Skin of body (tissue), 2 donors: ENCODE data around the gene CABYR. TPM values are rescaled to one million over a fixed set of nuclear protein-coding genes. Genes with fewer than 3 reads are reported as not detected.
A peak's percentile ranks its signal among the peaks of the same experiment; 100 is the strongest.
"Not testable (repeated sequence)": the region's sequence is repeated elsewhere in the genome, so short reads cannot be mapped to it uniquely, and the experiment has no call there.

ENCODE experiments used
- DNase-seq: peaks from one replicate; lab custom pipeline; 2025; lab: John Stamatoyannopoulos, UW
- total RNA-seq: library from RNA; depleted of rRNA; stranded (reverse); fragments of >200 nt; gene quantifications from one replicate; pipeline ENCODE4 v1.2.3, GENCODE V29; 2014

CABYR gene
- total RNA-seq, 1 donor from 2014 or later, result 2.9 TPM

- no peak for DNase-seq
Observed at GRCh38 chr18:24127735-24128134, 11.1 kb upstream of the CABYR start.

GRCh38 chr18:24128700-24129099 is 10.2 kb upstream of the CABYR start:
- DNase-seq, result no peak

- no peak for DNase-seq
Observed at GRCh38 chr18:24130494-24130893, 8.4 kb upstream of the CABYR start.

GRCh38 chr18:24136967-24137373 is 1.9 kb upstream of the CABYR start:
- DNase-seq, result no peak

GRCh38 chr18:24138409-24138788 is 463 bp upstream of the CABYR start:
- no peak for DNase-seq

- no peak for DNase-seq
Observed at GRCh38 chr18:24140697-24141096, 1.8 kb downstream of the CABYR start.

- DNase-seq, result no peak
Observed at GRCh38 chr18:24142376-24142775, 3.5 kb downstream of the CABYR start.

DNA sequence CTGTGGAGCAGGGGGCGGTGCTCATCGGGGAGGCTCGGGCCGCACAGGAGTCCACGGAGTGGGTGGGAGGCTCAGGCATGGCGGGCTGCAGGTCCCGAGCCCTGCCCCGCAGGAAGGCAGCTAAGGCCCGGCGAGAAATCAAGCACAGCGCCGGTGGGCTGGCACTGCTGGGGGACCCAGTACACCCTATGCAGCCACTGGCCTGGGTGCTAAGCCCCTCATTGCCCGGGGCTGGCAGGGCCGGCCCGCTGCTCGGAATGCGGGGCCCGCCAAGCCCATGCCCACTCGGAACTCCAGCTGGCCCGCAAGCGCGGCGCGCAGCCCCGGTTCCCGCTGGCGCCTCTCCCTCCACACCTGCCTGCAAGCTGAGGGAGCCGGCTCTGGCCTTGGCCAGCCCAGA is 10.7 kb downstream of the CABYR start:
- not testable (repeated sequence) for DNase-seq

GRCh38 chr18:24153397-24153796 is 14.5 kb downstream of the CABYR start:
- no peak for DNase-seq

GRCh38 chr18:24157855-24158254 is 19.0 kb downstream of the CABYR start:
- no peak for DNase-seq

DNA sequence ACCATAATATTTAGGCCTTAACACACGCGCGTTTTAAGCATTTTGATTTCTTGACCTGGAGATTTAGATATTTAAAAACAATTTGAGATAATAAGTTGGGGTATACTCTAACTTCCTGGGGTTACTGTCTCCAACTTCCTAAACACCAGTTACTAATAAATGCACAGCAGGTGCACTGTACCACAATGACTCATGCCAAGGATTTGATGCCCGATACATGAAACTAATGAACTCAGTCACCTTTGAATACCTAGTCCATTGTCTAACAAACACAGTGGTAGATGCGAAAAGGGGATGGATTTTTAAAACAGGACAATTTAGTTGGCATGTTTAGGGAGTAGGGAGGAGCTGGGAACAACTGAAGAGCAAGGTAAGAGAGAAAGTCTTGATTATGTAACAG is 21.2 kb downstream of the CABYR start:
- DNase-seq, result no peak

DNA sequence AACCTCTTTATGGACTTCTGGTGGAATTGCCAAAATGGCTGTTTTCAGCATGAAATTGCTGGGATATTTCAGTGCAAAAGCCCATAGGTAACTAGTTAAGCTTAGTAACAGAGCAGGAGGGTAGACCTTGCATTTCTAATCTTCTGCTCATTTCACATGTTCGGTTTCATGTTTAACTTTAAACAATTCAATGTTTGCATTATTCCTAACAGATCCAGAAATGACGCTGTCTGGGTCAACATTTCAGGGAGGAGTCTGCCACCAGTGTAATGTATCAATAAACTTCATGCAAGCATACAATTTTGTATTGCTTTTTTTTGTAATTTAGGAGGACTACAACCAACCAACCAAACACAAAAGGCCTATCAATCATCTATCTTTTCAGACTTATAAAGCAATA is 22.4 kb downstream of the CABYR start:
- DNase-seq, result no peak

DNA sequence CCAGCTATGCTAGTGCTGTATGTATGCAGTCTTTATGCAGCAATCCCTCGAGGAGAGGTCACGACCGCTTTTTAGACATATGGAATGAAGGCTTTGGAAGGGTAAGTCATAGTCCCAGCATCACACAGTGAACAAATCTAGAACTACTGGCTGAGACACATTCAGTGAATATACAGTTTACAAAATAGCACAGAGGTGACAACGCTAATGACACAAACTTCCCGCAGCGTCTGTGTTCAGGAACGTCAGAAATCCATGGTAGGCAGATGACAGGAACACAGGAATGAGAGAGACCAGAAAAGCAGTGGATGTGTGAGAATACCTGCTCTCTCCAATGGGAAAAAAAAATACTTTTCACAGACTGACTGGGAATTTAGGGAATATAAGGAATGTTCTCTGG is 29.6 kb downstream of the CABYR start:
- no peak for DNase-seq

DNA sequence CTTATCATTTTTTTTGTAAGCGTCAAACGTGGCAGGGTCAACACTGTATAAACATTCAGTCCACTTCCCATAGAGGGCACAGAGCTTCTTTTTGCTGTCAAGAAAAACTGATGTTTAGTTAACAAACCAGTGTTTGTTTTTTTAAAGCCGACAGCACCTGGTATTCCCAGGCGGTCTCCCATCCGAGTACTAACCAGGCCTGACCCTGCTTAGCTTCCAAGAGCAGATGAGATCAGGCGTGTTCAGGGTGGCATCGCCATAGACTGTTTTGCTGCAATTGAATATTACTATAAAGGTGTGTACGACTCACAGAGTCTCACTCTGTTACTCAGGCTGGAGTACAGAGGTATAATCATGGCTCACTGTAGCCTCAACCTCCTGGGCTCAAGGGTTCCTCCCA is 31.5 kb downstream of the CABYR start:
- no peak for DNase-seq

- no peak for DNase-seq
Observed at GRCh38 chr18:24173997-24174396, 35.1 kb downstream of the CABYR start.

GRCh38 chr18:24176727-24177416 is 38.0 kb downstream of the CABYR start:
- DNase-seq, result no peak

DNA sequence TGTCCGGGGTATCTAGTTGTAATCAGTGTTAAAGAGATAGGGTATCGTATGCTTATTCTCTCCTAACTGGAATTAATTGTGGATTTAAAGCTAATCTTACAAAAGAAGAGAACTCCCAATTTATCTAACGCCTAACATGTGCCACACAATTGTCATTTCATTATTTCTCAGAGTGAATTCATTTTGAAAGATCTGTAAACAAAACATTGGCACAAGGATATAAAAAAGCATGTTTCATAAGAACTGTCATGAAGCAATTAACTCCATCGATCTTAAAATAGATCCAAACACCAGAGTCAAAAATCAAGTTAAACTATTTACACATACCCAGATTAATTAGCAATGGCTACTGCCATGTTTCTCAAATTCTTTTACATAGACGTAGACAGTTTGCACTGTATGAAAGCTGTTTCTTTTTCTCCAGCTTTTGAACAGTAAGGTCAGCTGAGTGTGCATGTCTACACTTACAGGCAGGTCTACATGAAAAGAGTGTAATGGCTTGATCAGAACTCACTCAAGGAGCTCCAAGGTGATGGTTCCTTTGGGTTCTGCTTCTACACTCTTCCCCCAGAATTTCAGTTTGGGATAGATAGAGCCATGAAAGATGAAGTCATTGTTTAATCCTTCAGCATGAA is 38.8 kb downstream of the CABYR start:
- peak; percentile 28 for DNase-seq

DNA sequence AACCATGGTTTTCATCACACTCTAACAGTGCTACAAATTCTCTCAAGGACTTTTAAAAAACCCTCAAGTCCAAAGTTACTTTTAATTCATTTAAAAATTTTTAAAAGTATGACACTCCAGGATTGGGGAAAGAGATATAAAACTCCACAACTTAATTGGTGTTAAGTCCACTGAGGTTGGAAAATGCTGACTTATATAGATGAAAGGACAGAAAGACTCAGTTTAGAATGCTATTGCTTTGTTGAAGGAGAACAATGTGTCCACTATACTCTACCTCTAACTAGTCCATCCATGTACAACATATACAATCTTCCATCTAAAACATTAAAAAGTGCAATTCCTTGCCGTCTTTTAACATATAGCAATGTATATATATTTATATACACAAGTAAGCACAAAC is 41.2 kb downstream of the CABYR start:
- no peak for DNase-seq

DNA sequence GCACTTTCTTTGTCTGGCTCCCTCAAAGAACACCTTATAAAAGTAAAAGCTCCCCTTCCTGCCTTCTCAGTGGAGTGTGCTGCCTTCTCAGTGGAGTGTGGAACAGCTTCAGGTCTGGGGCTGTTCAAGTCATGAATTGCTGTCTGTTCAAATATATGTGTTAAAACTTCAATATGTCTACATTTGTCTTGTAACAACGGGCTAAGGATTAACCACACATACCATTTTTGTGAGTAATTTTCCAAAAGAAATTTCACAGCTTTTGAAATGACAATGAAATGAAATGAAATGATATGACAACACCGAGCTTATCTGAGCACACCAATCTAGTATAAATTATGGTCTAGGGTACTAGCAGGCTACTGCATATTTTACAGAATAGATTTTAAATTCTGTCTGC is 42.9 kb downstream of the CABYR start:
- DNase-seq, result no peak

- DNase-seq, result no peak
Observed at GRCh38 chr18:24185805-24186204, 46.9 kb downstream of the CABYR start.

DNA sequence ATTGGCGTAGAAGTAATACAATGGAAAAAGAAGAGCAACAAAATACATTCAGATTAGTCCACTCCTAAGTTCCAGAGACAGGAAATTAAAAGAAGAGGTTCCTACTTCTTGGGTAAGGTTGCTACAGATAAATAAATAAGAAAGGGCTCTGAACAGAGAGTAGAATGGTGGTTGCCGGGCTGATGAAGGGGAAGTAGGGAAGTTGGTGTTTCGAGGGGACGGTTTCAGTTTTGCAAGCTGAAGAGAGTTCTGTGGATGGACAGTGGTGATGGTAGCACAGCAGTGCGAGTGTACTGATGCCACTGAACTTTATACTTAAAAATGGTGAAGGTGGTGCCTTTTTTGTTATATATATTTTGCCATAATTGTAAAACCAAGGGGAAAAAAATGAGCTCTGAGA is 48.2 kb downstream of the CABYR start:
- DNase-seq, result no peak

GRCh38 chr18:24187689-24188088 is 48.8 kb downstream of the CABYR start:
- DNase-seq, result no peak

DNA sequence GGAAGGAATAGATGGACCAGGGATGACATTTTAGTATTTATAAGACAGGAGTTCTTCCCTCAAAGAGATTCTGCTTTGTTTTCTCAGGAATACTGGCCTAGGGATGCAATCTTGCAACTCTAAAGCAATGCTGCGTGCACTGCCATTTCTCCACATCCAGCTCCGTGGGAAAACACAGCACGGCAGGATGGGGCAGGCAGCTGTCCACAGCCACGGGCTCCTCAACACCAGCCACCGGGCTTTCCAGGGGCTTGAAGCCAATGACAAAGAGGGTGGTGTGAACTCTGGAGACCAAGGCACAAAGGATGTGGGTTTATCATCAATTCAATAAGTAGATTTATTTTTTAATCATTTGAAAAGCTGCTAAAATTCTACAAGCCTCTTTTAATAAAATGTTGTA is 49.3 kb downstream of the CABYR start:
- DNase-seq, result no peak
